ENCODE results near the gene HSF2. TPM values are rescaled to one million over a fixed set of nuclear protein-coding genes. Genes with fewer than 3 reads are reported as not detected.
"Not testable (repeated sequence)": the region's sequence is repeated elsewhere in the genome, so short reads cannot be mapped to it uniquely, and the experiment has no call there.

The HSF2 gene
- total RNA-seq, 2 experiments from 2014 or later, result 23.0 to 25.3 TPM

- Mint-ChIP-seq H3K27me3 (no peaks in the 10 kb centered on the region), H3K9me3 (no peaks in the 10 kb centered on the region), H3K4me1 (peaks cover 62% of the 10 kb centered on the region), H3K36me3 (peaks cover 48% of the 10 kb centered on the region), H3K4me3 (no peak overlapping the region), H3K27ac (peak overlapping the region; percentile 87)
- no peak for DNase-seq
Measured at GRCh38 chr6:122458087-122458486, 58.6 kb downstream of the HSF2 start.

DNA sequence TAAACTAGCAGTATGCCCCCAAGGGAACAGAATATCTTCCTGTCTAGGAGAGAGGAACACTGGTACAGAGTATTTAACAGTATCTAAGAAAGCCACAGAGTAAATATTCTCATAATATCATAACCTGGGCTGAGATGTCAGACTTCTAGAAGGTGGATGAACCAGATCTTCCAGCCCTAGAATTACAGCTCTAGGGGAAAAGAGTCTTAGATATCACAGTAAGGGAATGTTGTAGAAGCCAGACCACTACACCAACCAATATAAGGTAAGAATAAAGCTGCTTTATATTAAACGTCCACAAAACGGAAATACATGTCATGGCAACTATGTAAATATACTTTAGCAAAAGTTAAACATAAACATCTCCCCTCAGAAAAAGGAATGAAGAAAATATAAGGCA is 59.8 kb downstream of the HSF2 start:
- no peak for DNase-seq
- H3K27me3 Mint-ChIP-seq, result no peaks in the 10 kb centered on the region
- no peaks in the 10 kb centered on the region for H3K9me3 Mint-ChIP-seq
- peaks cover 66% of the 10 kb centered on the region for H3K4me1 Mint-ChIP-seq
- H3K36me3 Mint-ChIP-seq, result peaks cover 50% of the 10 kb centered on the region
- H3K27ac Mint-ChIP-seq, result peak overlapping the region; percentile 87
- peak overlapping the region; percentile 12 for H3K4me3 Mint-ChIP-seq

GRCh38 chr6:122459865-122460416 is 60.5 kb downstream of the HSF2 start:
- peak overlapping the region; percentile 87 for H3K27ac Mint-ChIP-seq
- not testable (repeated sequence) for H3K27me3 Mint-ChIP-seq, DNase-seq, H3K9me3 Mint-ChIP-seq, H3K4me3 Mint-ChIP-seq
- peaks cover 49% of the 10 kb centered on the region for H3K36me3 Mint-ChIP-seq
- H3K4me1 Mint-ChIP-seq, result peaks cover 67% of the 10 kb centered on the region

DNA sequence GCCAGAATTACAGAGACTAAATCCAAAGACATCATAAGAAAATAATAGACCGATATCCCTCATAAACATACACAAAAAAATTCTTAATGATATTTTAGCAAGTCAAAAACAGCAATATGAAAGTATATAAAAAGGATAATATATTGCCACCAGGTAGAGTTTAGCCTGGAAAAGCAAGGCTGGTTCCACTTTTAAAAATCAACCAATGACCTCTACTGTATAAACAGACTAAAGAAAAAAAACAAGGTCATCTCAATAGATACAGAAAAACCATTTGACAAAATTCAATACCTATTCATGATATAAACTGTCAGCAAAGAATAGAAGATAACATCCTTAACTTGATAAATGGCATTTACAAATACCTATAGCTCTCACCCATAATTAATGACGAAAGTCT is 62.4 kb downstream of the HSF2 start:
- no peaks in the 10 kb centered on the region for H3K9me3 Mint-ChIP-seq
- peaks cover 80% of the 10 kb centered on the region for H3K4me1 Mint-ChIP-seq
- no peak overlapping the region for H3K4me3 Mint-ChIP-seq
- H3K27me3 Mint-ChIP-seq, result no peaks in the 10 kb centered on the region
- no peak for DNase-seq
- peaks cover 55% of the 10 kb centered on the region for H3K36me3 Mint-ChIP-seq
- peak overlapping the region; percentile 62 for H3K27ac Mint-ChIP-seq

DNA sequence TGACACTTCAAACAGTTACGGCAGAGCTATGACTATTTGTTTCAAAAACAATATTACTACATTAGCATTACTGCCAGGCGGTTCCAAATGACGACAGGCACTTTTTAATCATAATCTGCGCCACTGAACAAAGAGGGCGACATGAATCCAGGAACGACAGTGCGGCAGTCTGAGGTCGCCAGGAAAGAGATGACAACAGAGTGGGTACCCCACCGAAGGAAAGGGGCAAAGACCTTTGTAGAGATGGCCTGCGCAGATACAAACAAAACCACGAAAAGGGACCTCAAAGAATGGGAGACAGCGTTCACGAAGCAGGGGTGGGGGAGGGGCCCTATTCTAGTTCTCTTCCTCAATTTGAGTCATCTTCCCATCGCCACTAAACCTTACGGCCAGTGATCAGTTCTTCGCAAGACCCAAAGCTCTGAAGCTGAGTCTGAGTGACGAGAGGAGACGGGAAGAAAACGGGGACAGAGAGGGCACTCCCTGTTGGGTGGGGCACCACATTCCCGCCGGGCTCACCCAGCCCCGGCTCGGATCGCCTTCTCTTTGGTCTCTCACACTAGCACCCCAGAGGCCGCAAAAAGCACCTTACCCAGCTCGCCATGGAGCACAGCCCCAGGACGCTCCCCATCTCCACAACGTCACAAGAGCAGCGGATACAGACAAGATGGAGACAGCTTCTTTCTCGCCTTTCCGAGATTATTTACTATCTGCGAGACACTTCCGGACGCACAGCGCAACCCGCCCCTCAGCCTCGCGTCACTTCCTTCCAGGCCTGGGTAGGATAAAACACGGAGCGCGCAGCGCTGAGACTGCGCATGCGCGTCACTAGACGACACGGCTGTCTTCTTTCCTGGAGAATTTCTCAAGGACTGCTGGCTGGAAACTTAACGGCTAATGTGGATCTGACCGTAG is 71.9 kb downstream of the HSF2 start, which contains the start of gene SERINC1:
Gene SERINC1 (minus strand): TSS at position 701 of the 915 bp plus-strand sequence. CDS start 70 bp downstream, at position 631.
- DNase-seq, result peak; percentile 88
- Mint-ChIP-seq H3K9me3 (no peaks in the 10 kb centered on the region), H3K4me1 (peaks cover 31% of the 10 kb centered on the region), H3K4me3 (peak within 1 kb of the TSS; percentile 99), H3K27ac (peak within 1 kb of the TSS; percentile 99), H3K27me3 (no peaks in the 10 kb centered on the region), H3K36me3 (peaks cover 12% of the 10 kb centered on the region)

DNA sequence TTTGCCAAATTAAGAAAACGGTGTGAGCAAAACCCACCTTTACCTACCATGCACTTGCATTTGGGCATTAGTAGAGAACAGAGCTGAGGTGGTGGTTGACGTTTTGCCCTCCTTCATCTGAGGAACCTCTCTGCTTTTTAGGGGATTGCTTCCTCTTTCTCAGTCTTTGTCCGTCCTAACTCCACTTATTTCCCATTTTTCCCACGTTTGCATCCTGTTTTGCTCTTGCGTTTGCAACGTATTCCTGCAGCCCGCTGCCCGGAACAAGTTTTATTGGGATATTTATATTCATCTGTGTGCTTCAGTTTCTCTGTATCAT is 72.5 kb downstream of the HSF2 start:
- Mint-ChIP-seq H3K36me3 (peaks cover 8% of the 10 kb centered on the region), H3K9me3 (no peaks in the 10 kb centered on the region), H3K27me3 (no peaks in the 10 kb centered on the region), H3K4me3 (peak overlapping the region; percentile 99), H3K4me1 (peaks cover 25% of the 10 kb centered on the region), H3K27ac (peak overlapping the region; percentile 99)
- DNase-seq, result no peak

- no peak for DNase-seq
- H3K36me3 Mint-ChIP-seq, result peaks cover 4% of the 10 kb centered on the region
- no peak overlapping the region for H3K27ac Mint-ChIP-seq
- peaks cover 4% of the 10 kb centered on the region for H3K4me1 Mint-ChIP-seq
- H3K4me3 Mint-ChIP-seq, result no peak overlapping the region
- no peaks in the 10 kb centered on the region for H3K27me3 Mint-ChIP-seq
- H3K9me3 Mint-ChIP-seq, result no peaks in the 10 kb centered on the region
Measured at GRCh38 chr6:122476131-122476530, 76.7 kb downstream of the HSF2 start.

DNA sequence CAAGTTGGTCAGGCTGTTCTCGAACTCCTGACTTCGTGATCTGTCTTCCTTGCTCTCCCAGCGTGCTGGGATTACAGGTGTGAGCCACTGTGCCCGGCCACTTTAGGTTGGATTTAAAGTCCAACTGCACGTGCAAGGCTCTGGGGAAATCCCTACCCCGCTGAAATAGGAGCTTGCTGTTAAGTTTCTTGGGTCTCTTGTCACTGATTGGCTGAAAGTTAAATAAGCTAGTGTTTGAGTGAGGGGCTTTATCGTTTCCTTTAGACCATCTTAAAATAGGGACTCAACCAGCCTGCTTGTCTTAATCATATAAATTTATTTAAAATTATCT is 83.3 kb downstream of the HSF2 start:
- Mint-ChIP-seq H3K9me3 (no peaks in the 10 kb centered on the region), H3K27ac (no peak overlapping the region), H3K4me1 (peaks cover 4% of the 10 kb centered on the region), H3K27me3 (no peaks in the 10 kb centered on the region), H3K4me3 (no peak overlapping the region), H3K36me3 (no peaks in the 10 kb centered on the region)
- no peak for DNase-seq

Other genes starting within 250 kb of the HSF2 start
- gene SERINC1, start 72.2 kb downstream of the HSF2 start, total RNA-seq, result 10 to 100 TPM; 47.7 to 48.0 TPM
- under 1 TPM; 0.52 to 0.62 TPM for gene PKIB, start 210.8 kb downstream of the HSF2 start, total RNA-seq